Upper lobe of left lung (tissue), 4 donors: ENCODE measurements around the gene TBC1D14.

Source experiments
- POLR2A ChIP-seq, 4 donors: fragments of 450-650 bp; IDR thresholded peaks; one replicate each; pipeline ENCODE4 v1.5.1; 2016 to 2017; ENCODE audit warnings: antibody characterized with exemption in 4 of 4, mild to moderate bottlenecking in 2 of 4
- POLR2AphosphoS5 ChIP-seq, 2 donors: sonication (generic); formaldehyde crosslinking; IDR thresholded peaks; one replicate each; pipeline ENCODE4 v1.5.1; 2017; ENCODE audit warnings: antibody characterized with exemption in 2 of 2
- TF ChIP-seq, protein P1 (sequence below), 6 experiments: fragments of 450-650 bp in 4 of 6; fragments of 200-600 bp in 2 of 6; sonication (generic) in 2 of 6; IDR thresholded peaks; one replicate each; pipeline ENCODE4 v1.5.1; 2016 to 2019; ENCODE audit warnings: antibody characterized with exemption in 6 of 6

- TF ChIP-seq, protein P1, sequence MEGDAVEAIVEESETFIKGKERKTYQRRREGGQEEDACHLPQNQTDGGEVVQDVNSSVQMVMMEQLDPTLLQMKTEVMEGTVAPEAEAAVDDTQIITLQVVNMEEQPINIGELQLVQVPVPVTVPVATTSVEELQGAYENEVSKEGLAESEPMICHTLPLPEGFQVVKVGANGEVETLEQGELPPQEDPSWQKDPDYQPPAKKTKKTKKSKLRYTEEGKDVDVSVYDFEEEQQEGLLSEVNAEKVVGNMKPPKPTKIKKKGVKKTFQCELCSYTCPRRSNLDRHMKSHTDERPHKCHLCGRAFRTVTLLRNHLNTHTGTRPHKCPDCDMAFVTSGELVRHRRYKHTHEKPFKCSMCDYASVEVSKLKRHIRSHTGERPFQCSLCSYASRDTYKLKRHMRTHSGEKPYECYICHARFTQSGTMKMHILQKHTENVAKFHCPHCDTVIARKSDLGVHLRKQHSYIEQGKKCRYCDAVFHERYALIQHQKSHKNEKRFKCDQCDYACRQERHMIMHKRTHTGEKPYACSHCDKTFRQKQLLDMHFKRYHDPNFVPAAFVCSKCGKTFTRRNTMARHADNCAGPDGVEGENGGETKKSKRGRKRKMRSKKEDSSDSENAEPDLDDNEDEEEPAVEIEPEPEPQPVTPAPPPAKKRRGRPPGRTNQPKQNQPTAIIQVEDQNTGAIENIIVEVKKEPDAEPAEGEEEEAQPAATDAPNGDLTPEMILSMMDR (IDR thresholded peaks at IDR 0.05): no peak
- no peak for TF ChIP-seq POLR2AphosphoS5 (IDR thresholded peaks at IDR 0.05)
- no peak for TF ChIP-seq POLR2A (IDR thresholded peaks at IDR 0.05)
Observed at GRCh38 chr4:6889736-6890324, 19.8 kb upstream of the TBC1D14 start.
